HG03520 (cell line): ENCODE measurements around the gene GCDH.
A peak's percentile ranks its signal among the peaks of the same experiment; 100 is the strongest.

Experiments used
- ATAC-seq: cut with Tn5 transposase; IDR thresholded peaks from one replicate; pipeline ENCODE4 v1.9.1; 2021; ENCODE audit warnings: mild to moderate bottlenecking, moderate library complexity; ENCODE audit not compliant: unreplicated experiment

The GCDH gene

GRCh38 chr19:12938779-12939601, 48.0 kb downstream of the GCDH start:
- peak; percentile 3 for ATAC-seq

DNA sequence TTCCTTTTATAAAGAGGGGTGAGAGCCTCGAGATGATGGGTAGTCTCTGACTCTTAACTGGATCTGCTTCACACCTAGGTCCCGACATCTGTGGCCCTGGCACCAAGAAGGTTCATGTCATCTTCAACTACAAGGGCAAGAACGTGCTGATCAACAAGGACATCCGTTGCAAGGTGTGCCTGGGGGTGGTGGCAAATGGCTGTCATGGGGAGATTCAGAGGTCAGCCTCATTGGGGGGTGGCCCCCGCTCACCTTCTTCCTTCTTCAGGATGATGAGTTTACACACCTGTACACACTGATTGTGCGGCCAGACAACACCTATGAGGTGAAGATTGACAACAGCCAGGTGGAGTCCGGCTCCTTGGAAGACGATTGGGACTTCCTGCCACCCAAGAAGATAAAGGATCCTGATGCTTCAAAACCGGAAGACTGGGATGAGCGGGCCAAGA, 49.0 kb downstream of the GCDH start:
- no peak for ATAC-seq

GRCh38 chr19:12940897-12941296, 49.9 kb downstream of the GCDH start:
- ATAC-seq: no peak

- no peak for ATAC-seq
Observed at GRCh38 chr19:12943437-12944044, 52.6 kb downstream of the GCDH start.

GRCh38 chr19:12944104-12944674, 53.2 kb downstream of the GCDH start:
- no peak for ATAC-seq

DNA sequence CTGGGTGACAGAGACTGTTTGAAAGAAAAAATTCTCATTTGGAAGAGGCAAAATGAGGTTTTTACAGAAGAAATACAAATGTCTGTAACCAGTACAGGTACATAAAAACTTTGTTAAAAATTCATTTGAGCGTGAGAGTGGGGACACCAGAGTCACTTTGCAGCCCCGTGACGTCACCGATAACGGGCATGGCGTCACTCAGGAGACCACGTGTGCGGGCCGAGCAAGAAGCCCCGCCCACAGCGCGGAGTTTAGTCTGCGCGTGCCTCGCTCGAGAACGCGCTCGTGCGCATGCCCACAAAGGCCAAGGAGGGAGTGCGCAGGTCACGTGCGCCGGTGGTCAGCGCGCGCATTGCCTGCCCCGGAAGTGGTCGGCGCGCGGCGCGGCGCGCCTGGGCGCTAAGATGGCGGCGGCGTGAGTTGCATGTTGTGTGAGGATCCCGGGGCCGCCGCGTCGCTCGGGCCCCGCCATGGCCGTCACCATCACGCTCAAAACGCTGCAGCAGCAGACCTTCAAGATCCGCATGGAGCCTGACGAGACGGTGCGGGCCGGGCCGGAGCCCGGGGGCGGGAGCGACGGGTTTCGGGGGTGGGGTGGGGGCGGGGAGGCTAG, 54.6 kb downstream of the GCDH start, which contains the start of gene RAD23A:
TSS of gene RAD23A (plus strand) at position 384 of the 613 bp plus-strand sequence. CDS start at position 471, 87 bp downstream.
- peak; percentile 68 for ATAC-seq

DNA sequence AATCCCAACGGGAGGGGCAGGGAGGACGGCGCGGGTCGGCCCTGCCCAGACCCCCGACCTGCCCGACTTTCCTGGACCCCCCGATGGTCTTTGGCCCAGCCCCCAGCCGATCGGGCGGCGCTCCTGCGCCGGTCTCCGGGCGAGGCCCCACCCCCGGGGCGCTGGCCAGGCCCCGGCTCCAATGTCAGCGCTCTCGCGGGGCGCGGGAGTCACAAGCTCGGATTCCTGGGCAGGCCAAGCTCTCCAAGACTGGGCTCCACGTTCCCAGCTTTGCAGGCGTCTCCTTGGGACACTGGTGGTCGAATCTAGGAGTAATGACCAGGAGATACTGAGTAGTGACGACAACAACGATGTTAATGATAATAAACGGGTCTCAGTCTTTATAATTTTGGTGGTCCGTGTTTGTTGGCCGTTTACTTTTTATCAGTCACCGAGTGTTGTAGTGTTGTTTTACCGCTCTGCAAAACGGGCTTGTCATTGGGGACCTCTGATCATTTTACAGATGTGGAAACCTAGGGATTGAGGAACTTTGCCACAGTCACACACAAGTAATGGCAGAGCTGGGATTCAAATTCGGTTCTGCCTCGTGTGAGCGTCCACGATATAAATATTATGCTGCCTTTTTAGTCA, 55.2 kb downstream of the GCDH start:
- ATAC-seq: peak; percentile 25

DNA sequence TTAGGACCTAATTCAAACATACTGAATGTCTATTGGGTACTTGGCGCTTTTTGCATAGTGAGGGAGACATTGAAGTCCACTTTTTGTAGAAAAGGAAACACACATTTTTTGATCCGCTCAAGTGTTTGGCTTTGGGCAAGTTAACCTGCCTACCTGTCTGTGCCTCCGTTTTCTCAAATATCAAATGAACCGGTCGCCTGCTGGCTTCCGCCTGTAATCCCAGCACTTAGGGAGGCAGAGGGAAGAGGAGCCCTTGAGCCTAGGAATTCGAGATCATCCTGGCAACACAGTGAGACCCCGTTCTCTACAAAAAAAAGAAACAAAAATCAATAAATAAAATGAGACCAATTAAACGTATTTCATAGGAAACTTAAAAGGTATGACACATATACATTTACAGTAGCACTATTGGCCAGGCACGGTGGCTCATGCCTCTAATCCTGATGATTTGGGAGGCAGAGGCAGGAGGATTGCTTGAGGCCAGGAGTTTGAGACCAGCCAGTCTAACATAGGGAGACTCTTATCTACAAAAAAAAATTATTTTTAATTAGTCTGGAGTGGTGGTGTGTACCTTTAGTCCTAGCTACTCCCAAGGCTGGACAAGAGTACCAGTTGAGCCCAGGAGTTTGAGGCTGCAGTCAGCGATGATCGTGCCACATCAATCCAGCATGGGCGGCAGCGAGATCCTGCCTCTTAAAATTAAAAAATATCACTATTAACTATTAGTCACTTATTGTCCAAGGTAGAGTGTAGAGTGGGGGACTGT, 56.0 kb downstream of the GCDH start:
- ATAC-seq: no peak

DNA sequence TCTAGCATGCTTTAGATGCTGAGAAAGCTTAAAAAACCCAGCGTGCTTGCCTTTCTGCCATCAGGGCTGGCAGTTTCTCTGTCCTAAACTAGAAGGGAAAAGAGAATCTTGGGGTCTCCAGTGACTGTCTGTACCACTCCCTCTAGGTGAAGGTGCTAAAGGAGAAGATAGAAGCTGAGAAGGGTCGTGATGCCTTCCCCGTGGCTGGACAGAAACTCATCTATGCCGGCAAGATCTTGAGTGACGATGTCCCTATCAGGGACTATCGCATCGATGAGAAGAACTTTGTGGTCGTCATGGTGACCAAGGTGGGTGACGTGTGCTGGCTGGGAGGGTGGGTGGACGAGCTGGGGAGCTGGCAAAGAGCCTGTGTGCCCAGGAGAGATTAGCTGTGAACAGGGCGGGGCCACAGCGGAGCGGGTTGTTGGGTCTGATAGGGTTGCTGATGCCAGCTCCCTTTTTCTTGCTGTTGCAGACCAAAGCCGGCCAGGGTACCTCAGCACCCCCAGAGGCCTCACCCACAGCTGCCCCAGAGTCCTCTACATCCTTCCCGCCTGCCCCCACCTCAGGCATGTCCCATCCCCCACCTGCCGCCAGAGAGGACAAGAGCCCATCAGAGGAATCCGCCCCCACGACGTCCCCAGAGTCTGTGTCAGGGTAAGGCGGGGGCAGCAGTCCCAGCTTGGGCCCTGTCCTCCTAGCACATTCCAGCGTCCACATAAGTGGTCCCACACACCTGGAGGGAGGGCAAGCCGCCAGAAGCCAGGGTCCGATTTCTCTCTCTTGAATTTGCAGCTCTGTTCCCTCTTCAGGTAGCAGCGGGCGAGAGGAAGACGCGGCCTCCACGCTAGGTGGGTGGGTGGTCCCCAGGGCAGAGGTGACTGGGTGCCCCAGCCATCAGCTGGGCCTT, 57.0 kb downstream of the GCDH start:
- ATAC-seq: no peak

DNA sequence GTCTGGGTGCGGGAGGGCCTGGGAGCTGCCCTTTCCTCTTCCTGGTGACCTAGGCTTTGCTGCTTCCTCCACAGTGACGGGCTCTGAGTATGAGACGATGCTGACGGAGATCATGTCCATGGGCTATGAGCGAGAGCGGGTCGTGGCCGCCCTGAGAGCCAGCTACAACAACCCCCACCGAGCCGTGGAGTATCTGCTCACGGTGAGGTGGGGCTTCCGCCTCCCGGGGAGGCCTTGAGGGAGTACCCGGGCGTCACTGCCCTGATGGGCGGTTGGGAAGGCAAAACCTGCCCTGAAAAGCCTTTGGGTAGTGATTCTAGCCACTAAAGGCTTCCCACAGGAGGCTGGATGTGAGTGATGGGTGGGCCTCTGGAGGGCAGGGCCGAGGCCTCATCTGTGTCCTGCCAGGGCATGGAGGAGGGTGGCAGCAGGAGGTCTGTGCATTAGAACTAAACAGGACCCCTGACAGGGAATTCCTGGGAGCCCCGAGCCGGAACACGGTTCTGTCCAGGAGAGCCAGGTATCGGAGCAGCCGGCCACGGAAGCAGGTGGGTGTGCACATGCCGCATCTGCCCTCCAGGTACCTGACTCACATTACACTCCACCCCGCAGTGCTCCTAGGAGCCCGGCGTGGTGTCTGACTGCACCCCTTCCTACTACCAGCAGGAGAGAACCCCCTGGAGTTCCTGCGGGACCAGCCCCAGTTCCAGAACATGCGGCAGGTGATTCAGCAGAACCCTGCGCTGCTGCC, 57.8 kb downstream of the GCDH start:
- ATAC-seq: no peak
